GM19240 (cell line): ENCODE results near the gene C1orf226.

ENCODE experiments used
- DNase-seq: peaks from one replicate; pipeline ENCODE4 v3.0.0; 2011; ENCODE audit warnings: low spot score; ENCODE audit not compliant: insufficient read length

C1orf226 gene

DNA sequence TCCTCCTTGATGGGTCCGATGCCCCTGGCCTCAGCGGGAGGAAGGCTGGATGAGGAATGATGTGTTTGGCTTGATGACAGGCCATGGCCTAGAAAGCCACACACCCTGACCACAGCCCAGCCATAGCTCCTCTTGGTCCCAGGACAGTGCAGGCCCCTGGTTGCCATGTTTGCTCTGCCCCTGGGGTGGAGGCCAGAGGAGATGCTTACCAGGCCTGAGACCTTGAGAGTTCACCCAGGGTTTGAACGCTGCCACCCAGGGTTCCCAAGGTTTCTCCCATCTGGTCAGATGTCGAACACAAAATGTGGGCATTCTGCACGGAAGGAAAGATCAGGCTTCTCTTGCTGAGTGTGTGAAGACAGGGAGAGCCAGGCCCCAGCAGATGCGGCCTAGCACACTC is 2.6 kb downstream of the C1orf226 start:
- no peak for DNase-seq

DNA sequence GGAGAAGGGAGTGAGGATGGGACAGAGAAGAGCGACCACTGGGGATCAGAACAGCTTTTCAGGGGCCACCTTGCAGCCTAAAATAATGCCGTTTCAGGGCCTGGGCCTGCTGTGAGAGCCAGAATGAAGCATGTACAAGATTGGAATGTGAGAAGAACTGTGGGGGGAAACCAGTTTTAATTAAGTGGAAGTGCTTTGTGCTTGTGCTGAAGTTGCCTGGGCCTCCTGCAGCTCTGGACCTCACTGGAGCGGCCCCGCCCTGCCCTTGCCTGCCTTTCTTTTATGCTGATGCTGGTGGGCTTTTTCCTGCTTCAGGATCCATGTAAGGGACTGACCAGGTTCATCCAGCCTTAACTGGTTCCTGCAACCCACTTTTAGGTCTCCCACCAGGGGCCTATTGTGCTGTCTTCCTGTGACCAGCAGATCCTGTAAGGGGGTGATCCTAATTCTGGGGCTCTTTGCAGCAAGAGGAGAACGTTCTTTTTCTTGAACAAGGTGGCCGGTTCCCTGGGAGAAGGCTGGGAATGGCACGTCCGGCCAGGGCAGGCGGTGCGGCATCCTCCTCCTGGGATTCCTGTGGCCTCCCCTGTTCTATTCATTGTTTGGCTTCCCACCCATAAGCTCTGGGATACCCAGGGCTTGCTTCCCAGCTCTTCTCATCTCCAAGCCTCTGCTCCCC is 3.2 kb downstream of the C1orf226 start:
- no peak for DNase-seq

DNA sequence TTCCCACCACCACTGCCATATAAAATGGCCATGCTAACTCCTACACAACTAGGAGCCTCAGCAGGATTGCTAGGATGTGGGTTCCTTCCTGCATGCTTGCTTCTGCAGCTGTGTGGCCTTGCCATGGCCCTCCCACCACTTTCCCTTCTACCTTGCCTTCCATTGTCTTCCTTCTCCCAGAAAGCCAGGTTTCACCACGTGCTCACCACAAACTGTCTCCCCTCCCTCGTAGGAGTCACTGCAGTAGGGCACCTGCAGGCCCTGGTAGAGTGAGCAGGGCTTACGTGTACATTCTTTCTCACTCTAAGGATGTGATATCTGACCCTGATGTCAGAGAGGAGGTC is 3.7 kb downstream of the C1orf226 start:
- DNase-seq: no peak

DNA sequence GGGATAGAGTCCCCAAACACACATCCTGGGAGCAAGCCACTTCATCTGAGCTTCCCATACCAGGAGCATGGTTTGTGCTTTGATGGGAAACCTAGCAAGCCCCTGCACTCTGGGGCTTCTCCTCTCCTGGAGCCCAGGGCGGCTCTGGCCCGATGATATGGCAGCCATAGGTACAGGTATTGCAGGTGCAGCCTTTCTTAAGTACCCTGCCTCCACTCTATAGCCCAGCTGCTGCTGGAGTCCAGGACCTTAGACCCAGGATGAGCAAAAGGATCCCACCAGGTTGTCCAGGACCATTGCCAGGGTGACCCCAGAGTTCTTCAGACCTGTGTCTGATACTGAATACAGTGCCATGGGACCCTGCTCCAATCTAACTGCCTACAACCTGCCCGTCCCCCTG is 4.2 kb downstream of the C1orf226 start:
- DNase-seq: no peak

DNA sequence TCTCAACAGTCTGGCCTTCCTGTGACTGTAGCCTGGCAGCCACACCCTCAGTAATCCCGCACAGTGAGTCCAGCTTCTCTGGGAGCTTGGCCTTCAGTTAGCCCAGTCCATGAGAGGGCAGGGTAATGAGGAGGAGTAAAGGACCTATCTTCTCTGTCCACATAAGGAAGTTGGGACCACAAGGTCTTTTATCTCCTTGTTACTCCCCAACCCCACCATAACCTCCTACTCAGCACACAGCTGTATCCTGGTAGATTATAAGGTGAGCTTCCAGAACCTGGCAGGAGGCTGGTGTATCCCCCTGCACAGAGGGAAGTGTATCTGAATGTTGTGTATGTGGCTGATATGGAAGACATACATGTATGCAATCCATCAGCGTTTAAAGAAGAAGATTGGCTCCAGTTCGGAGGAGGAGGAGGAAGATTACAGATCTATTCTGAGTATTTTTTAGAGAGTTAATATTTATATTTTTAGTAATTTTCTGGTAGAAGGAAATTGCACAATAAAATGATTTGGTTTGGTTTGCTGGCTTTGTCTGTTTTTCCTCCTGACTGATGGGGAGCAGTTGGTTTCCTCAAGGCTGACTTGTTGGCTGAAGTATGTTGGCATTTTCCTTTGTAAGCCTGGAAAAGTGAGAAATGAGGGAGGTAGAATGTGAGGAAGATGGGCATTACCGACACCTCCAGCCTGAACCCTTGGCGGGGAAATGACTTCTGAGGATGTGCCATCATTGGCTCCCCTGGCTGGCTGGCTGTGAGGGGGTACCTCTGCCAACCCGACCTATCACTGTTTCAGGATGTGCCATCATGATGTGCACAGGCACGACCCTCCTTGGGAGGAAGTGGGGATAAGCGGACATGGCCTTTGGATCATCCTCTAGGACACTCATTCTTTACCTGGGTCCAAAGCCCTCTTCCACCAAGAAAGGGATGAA is 5.0 kb downstream of the C1orf226 start:
- DNase-seq: no peak

DNA sequence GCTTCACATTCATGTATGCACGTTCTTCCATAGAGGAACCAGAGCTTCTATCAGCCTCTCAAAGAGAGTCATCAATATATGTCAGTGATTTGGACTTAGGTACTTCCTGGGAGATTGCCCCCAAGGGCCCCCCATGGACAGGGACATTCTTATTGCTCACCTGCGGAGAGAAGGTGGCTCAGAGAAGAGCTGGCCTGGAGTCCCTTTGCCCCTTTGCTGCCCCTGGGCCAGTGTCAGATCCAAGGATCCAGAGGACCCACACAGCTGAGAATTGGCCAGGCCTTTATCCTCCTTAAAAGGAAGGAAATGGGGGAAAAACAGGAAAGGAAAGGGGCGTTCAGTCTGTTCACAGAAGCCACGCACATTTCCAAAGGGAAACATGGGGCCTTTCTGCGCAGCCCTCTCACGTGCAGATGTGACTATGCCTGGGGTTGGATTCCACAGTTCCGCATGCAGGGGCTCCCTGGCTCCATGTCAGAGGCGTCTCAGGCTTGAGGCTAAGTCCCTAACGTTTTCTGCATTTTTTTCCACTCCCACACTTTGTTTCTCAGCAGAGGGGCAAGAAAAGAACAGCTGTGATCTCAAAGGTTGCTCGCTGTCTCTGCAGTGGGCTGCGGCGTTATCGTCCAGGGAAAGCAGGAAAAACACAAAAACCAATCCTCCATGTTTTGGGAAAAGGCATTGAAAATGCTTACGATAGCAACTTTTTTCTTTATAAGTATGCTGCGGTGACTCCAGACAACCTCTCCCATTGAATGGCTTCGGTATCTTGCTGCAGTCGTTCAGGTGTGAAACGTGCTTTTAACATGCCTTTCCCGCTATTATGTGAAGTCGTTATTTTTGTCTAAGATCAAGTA is 5.9 kb downstream of the C1orf226 start:
- DNase-seq: no peak

DNA sequence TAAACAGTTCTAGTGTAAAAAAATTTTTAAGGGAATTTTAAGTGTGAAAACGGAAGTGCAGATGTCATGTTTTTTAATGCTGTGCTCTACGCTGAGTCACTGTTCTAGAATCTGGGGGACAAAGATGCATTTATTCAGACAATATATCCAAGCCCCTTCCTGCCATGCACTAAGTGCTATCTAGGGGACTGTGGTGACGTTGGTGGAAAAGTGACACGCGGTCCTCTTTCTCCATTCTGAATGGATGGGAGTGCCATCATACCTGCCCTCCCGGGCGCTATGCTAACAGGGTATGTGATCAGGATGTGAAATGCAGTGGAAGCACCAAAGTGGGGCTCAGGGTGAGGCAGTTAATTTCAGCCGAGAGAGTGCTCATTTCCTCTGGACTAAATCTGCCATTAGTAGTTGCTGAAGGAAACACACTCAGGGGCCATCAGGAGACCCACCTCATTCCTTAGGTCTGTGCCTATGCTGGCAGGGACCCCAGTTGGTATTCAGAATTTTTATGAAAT is 6.6 kb downstream of the C1orf226 start:
- no peak for DNase-seq

DNA sequence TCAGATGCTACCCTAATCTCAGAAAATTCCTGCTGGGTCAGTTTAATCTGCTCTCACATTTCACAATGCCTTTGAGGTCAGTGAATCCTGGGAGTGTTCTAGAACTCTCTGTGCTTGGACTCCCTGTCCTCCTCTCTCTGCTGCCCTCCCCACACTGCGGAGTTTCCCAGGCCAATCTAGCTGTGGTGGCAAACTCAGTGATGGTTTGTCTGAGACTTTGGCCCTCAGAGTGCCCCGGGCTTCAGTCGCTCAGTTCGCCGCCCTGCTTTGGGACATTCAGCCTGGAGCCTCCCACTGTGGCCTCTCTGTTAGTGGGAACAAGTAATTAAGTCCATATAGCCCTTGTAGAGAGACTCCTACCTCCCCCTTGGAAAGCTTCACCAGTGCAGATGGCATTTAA is 7.1 kb downstream of the C1orf226 start:
- DNase-seq: no peak

DNA sequence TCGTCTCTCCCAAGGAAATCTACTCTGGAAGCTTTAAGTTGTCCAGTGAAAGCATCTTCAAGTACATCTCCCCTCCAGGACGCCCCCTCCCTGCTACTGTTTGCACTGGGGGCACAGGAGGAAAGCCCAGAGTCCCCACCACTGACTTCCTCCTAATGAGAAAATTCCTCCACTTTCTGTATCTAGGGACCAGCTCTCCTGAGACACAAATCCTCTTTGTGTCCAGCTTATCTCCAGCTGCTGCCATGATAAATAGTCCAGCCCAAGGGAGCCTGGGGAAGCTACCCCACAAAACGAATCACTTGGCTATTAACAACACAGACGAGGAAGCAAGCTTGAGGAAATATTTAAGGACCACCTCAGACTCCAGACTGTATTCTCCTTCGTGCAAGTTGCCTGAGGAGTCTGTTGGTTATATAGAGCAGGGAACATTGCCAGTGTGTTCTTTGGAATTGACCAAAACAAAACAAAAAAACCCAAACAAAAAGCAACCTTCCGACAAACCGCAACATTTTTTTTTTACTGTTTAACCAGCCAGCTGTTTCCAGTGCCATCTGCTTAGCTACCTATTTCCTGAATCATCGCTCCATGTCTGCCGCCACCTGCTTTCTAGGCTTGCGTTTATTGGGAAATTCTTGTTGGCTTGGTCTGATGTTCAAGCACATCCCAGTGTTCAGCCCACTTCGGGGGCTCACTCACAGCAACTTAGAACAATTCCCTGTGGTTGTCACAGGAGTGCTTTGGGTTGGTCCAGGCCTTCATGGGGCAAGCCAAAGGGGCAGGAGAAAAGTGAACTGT is 7.7 kb downstream of the C1orf226 start:
- DNase-seq: no peak

DNA sequence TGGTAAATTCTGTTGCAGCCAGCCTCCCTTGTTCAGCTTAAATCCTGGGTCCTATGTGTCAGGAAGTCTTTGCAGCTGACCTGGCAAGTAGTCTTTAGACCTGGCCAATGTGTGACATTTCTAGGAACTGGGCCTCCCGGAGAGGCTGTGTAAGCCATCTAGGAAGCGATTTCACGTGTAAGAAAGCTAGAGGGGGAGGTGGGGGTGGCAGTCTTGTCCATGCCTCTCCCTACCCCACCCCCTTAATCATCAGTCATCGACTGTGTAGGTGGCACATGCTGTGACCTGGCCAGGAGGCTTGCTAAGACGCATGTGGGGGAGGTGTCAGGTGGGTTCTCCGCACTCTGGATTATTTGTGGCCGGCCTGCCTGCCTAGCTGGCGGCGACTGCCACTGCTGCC is 8.4 kb downstream of the C1orf226 start:
- DNase-seq: no peak

DNA sequence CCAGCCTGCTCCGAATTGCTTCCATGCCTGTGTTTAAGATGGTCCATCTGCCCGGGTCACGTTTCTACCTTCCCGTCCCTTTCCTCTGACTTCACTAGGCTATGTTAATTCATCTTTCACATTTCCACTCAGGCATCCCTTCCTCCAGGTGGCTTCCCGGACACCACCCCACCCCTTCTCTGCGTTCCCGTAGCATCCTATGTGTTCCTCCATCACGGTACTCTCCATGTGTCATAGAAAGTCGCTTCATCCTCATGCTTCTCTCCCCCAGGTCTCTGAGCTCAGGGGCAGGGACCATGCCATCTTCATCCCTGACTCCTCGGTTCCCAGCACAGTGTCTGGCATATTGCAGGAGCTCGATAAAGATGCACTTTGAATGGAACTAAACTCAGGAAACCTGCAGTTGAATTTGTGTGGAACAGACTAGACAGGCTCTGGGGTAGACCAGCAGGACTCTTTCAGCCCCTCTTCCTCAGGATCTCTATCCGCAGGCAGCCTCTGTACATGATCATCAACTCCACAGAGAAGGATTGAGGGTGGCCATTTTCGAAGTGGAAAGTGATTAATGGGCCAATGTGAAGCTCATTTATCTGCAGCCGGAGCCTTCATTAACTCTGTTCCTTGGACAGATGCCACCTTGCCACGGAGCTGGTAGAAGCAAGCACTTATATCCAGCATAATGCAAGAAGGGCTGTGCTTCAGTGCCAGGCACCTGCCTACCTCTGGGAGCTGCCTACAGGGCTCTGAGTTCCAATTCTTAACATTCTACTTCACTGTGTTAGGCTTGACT is 9.1 kb downstream of the C1orf226 start:
- DNase-seq: no peak

DNA sequence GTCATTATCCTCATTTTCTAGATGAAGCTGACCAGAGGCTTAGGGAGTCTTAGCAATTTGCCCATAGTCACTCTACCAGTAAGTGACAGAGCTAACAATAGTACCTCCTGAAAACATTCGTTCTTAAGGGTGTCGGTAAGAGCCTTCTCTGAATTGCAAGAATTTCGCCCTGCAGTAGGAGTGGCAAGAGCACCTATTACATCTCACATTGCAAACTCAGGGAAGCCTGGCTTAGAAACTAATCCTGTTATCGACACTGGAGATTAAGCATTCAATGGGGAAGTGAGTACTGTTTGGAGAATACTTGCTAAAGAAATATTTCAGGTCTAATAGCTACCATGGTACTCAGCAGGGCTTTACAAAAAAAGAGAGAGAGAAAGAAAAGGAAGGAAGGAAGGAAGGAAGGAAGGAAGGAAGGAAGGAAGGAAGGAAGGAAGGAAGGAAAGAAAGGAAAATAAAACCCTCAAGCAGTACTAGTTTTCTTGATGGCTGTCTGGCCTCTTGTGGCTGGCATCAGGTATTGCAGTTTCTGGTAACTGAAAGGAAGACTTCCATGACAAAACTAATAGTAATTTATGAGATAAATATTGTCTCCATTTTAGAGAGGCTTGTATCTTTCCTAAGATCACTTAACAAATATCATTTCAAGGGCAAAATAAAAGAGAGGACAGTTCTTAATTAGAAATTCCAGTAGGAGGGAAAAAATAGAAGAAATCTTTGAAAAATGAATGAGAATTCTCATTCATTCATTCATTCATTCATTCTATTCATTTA is 10.4 kb downstream of the C1orf226 start:
- DNase-seq: peak; percentile 29

DNA sequence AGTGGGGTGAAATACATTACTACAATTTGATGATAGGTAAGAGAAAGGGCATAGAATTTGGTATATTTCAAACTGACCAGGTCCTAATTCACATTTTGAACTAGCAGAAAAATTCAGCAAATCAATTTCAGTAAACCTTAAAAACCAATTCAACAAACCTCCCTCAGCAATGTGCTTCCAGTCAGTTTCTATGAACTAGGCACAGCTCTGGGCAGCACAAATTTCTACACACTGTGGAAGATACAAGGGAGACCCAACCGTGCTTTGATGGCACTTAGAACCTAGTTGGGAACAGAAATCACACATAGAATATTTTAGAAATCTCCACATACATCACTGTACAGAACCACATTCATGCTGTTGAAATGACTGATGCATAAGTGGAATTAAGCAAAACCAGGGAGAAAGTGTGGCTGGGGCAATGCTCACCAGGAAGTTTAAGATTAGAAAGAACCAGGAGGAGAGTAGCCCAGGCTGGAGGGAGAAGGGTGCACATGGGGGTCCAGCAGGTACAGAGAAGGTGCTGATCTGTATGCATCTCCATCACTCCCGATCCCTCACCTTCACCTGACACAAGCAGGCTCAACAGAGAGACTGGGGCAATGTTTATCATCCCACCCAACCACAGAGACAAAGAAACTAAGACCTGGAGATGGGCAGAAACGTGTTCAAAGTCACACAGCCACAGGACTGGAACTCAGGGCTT is 14.8 kb downstream of the C1orf226 start:
- DNase-seq: no peak

DNA sequence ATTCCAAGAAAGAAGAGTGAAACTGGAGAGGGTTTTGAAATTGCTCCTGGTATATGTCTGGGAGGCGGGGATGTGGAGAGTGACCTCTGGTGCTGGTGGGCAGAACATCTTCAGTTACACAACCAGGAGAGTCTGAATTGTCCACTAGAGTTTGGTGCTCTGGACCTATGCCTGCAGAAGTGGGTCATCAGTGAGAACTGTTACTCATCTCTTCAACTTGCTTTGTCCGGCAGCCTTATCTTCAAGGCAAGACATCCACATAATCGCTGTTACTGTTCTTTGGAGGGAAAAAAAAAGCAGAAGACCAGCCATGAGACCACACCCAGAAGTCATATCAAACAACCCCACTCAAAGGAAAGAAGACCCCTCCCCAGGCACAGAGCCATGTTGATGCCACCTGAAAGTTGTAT is 15.5 kb downstream of the C1orf226 start:
- DNase-seq: no peak

DNA sequence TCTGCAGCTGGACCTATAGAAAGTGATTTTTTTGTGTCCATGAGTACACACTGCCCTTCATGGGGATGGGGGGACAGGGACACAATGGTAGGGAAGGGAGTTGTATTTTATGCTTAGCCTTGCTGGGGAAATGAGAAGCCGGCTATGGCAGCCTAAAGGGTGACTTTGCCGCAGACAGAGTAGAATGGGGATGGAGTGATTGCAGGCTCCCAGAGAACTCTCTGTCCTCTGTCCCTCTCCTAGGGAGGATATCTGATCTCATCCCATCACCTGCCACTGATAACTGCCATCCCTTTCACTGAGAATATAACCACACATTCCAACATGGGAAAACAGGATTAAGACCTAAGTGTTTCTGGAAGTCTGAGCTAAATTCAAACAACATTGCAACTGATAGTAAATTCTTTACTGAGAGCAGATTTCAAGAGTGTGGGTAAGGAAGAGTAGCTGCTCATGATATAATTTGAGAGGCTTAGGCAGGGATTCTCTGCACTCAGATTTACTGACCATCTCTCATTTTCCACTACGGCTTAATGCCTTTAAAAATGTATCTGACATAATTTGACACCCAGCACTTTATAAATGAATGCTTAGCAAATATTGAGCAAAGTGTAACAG is 16.5 kb downstream of the C1orf226 start:
- no peak for DNase-seq

DNA sequence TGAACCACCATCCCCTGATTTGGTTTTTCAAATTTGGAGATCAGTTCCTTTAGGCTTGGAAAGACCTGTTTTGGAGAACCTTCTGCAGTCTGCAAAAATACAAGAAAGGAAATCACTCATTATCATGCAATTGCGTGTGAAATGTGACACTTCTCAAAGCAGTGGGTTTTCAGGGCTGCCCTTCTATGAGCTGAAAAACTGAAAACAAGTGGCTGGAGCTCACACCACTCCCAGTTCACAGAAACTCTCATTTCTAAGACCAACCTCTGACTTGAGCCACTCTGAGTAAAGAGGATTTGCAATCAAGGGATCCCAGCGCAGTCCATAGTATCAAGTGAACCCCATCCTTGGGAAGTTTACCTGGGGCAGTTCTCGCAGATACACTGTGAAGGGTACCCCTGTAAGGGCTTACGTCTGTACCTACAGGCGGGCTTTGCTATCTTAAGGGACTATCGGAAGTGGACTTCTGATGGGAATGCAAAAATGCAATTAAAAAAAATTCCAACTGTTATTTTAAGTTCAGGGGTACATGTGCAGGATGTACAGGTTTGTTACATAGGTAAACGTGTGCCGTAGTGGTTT is 17.6 kb downstream of the C1orf226 start:
- no peak for DNase-seq

DNA sequence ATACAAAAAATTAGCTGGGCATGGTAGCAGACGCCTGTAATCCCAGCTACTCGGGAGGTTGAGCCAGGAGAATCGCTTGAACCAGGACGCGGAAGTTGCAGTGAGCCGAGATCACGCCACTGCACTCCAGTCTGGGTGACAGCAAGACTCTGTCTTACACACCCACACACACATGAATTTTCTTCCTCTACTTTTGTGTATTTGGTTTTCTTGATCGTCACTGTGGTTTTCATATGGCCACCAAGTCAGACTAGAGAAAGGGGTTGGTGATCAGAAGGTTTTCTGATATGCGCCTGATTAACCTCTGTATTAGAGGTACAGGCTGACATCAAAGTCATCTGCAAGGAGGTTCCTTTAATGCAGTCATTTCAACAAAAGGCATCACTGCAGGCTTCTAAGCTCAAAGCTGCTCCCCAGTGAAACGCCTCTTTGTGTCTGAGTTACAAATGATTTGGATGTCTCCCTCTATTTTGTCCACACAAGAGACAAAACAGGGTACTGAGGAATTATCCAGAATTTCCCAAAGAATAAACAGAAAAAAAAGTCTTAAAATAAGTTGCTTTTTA is 19.3 kb downstream of the C1orf226 start:
- no peak for DNase-seq
